ENCODE results near the gene RAPGEF4.
A peak's percentile ranks its signal among the peaks of the same experiment; 100 is the strongest.

Gene RAPGEF4

DNA sequence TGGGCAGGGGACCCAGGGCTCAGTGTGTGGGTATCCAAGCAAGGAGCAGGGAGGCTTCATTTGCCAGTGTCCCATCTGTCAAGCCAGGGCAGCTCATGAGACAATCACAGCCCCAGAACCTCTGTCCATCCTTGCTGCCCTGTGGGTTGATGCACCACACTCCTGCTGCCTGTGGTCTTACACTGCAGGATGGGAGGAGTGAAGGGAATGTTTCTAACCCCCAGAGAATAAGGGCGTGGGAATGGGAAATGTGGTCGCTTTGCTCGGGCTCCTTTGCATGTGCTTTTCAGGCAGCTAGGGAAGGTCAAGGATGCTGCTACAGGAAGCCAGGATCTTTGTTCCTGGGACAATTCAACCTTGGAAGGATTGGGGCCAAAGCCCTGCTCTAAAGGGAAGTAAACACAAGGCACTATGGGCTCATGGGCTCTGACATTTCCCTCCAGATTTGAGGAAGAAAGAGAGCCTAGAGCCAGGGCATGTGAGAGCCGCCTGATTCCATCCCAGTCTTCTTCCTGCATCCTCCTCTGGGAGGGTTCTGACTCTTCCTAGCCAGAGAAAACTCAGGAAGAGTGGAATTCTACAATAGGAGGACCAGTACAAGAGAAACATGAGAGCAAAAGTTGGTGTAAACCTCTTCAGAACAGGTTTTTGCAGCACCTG is 321.2 kb downstream of the RAPGEF4 start:
- H3K9me2 ChIP-seq (replicated peaks; ENCODE audit: control insufficient read depth, low read length): no peaks in the 10 kb centered on the region
- H3K79me2 ChIP-seq (ENCODE audit: control insufficient read depth, low read length): no peaks in the 10 kb centered on the region
- H3K4me3 ChIP-seq (ENCODE audit: low read length): no peak overlapping the region
- peaks cover 31% of the 10 kb centered on the region for H3K4me1 ChIP-seq (ENCODE audit: control insufficient read depth, low read length)
- no peaks in the 10 kb centered on the region for H3K27me3 ChIP-seq (ENCODE audit: control insufficient read depth, low read length)
- H3K4me2 ChIP-seq (ENCODE audit: low read length): no peak overlapping the region
- H3F3A ChIP-seq (ENCODE audit: control insufficient read depth, insufficient read depth): no peaks in the 10 kb centered on the region
- no peak for TF ChIP-seq EZH2phosphoT487 (IDR thresholded peaks at IDR 0.05; ENCODE audit: borderline replicate concordance, low read length)
- TF ChIP-seq, protein P1, sequence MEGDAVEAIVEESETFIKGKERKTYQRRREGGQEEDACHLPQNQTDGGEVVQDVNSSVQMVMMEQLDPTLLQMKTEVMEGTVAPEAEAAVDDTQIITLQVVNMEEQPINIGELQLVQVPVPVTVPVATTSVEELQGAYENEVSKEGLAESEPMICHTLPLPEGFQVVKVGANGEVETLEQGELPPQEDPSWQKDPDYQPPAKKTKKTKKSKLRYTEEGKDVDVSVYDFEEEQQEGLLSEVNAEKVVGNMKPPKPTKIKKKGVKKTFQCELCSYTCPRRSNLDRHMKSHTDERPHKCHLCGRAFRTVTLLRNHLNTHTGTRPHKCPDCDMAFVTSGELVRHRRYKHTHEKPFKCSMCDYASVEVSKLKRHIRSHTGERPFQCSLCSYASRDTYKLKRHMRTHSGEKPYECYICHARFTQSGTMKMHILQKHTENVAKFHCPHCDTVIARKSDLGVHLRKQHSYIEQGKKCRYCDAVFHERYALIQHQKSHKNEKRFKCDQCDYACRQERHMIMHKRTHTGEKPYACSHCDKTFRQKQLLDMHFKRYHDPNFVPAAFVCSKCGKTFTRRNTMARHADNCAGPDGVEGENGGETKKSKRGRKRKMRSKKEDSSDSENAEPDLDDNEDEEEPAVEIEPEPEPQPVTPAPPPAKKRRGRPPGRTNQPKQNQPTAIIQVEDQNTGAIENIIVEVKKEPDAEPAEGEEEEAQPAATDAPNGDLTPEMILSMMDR (IDR thresholded peaks at IDR 0.05; ENCODE audit: low read depth, low read length, poor library complexity, severe bottlenecking): no peak
- peaks cover 4% of the 10 kb centered on the region; the same call in 1 of the 2 replicates for H3K9me3 ChIP-seq (ENCODE audit: control insufficient read depth, insufficient read depth, low read length)
- no peaks in the 10 kb centered on the region for H3K36me3 ChIP-seq (ENCODE audit: control insufficient read depth, low read length)
- H3K27ac ChIP-seq (ENCODE audit: low read depth, low read length): no peak overlapping the region
- no peaks in the 10 kb centered on the region for H4K20me1 ChIP-seq (ENCODE audit: control insufficient read depth, insufficient read depth, low read depth, low read length)

DNA sequence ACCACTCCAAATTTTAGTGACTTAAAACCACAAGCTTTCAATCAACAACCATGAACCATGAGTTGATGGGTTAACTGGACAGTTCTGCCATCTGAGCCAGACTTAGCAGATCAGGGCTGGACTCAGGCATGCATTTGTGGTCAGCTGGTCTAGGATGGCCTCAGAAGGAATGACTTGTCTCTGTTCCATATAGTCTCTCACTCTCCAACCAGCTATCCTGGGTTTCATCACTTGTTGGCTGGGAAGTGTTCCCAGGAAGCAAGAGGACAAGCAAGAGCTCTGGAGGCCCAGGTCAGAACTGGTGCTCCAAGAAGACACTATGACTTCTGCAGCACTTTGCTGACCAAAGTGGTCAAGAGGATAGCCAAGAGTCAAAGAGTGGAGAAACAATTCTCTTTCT is 322.5 kb downstream of the RAPGEF4 start:
- Histone ChIP-seq H3K27me3 (ENCODE audit: control insufficient read depth, low read length) (no peaks in the 10 kb centered on the region), H4K20me1 (ENCODE audit: control insufficient read depth, insufficient read depth, low read depth, low read length) (no peaks in the 10 kb centered on the region), H3K79me2 (ENCODE audit: control insufficient read depth, low read length) (no peaks in the 10 kb centered on the region), H3K36me3 (ENCODE audit: control insufficient read depth, low read length) (no peaks in the 10 kb centered on the region), H3K4me2 (ENCODE audit: low read length) (no peak overlapping the region), H3F3A (ENCODE audit: control insufficient read depth, insufficient read depth) (no peaks in the 10 kb centered on the region), H3K4me1 (ENCODE audit: control insufficient read depth, low read length) (peaks cover 31% of the 10 kb centered on the region), H3K9me2 (replicated peaks; ENCODE audit: control insufficient read depth, low read length) (no peaks in the 10 kb centered on the region), H3K9me3 (ENCODE audit: control insufficient read depth, insufficient read depth, low read length) (peaks cover 4% of the 10 kb centered on the region; the same call in 1 of the 2 replicates), H3K27ac (ENCODE audit: low read depth, low read length) (no peak overlapping the region), H3K4me3 (ENCODE audit: low read length) (no peak overlapping the region)
- TF ChIP-seq, protein P1 (IDR thresholded peaks at IDR 0.05; ENCODE audit: low read depth, low read length, poor library complexity, severe bottlenecking): no peak
- TF ChIP-seq EZH2phosphoT487 (IDR thresholded peaks at IDR 0.05; ENCODE audit: borderline replicate concordance, low read length): no peak

DNA sequence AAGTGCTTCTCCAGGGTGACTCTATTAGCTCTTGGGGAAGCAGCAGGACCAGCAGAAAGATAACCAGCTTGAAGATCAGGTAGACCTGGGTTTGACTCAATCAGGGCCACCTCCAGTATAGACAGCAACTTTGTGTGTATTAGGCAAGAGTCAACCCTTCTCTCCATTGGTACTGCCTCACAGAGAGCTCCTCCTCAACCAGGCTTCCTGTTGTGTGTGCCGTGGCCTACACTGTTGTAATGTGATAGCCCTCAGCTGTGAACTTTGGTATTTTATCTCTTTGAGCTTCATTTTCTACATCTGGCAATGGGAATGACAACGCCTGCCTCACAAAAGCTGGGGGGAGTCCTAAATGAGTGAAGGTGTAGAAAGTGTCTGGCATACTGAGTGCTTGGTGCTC is 323.0 kb downstream of the RAPGEF4 start:
- H3K79me2 ChIP-seq (ENCODE audit: control insufficient read depth, low read length): no peaks in the 10 kb centered on the region
- H3K4me1 ChIP-seq (ENCODE audit: control insufficient read depth, low read length): peaks cover 31% of the 10 kb centered on the region
- H4K20me1 ChIP-seq (ENCODE audit: control insufficient read depth, insufficient read depth, low read depth, low read length): no peaks in the 10 kb centered on the region
- H3K36me3 ChIP-seq (ENCODE audit: control insufficient read depth, low read length): no peaks in the 10 kb centered on the region
- no peaks in the 10 kb centered on the region for H3K9me2 ChIP-seq (replicated peaks; ENCODE audit: control insufficient read depth, low read length)
- H3K4me2 ChIP-seq (ENCODE audit: low read length): peak overlapping the region; percentile 72
- peak overlapping the region; percentile 55 for H3K4me3 ChIP-seq (ENCODE audit: low read length)
- no peaks in the 10 kb centered on the region for H3K27me3 ChIP-seq (ENCODE audit: control insufficient read depth, low read length)
- H3F3A ChIP-seq (ENCODE audit: control insufficient read depth, insufficient read depth): no peaks in the 10 kb centered on the region
- peaks cover 4% of the 10 kb centered on the region; the same call in 1 of the 2 replicates for H3K9me3 ChIP-seq (ENCODE audit: control insufficient read depth, insufficient read depth, low read length)
- TF ChIP-seq EZH2phosphoT487 (IDR thresholded peaks at IDR 0.05; ENCODE audit: borderline replicate concordance, low read length): no peak
- TF ChIP-seq, protein P1 (IDR thresholded peaks at IDR 0.05; ENCODE audit: low read depth, low read length, poor library complexity, severe bottlenecking): no peak
- H3K27ac ChIP-seq (ENCODE audit: low read depth, low read length): peak overlapping the region; percentile 61
